Measurements from ENCODE around the gene DUSP28. TPM values are rescaled to one million over a fixed set of nuclear protein-coding genes. Genes with fewer than 3 reads are reported as not detected.
"Not testable (repeated sequence)": the region's sequence is repeated elsewhere in the genome, so short reads cannot be mapped to it uniquely, and the experiment has no call there.

DUSP28 gene, protein sequence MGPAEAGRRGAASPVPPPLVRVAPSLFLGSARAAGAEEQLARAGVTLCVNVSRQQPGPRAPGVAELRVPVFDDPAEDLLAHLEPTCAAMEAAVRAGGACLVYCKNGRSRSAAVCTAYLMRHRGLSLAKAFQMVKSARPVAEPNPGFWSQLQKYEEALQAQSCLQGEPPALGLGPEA
- 1 to 10 TPM; 6.3 to 9.6 (median 8.1) TPM for polyA plus RNA-seq (ENCODE audit: insufficient read length in 4 of 4)

DNA sequence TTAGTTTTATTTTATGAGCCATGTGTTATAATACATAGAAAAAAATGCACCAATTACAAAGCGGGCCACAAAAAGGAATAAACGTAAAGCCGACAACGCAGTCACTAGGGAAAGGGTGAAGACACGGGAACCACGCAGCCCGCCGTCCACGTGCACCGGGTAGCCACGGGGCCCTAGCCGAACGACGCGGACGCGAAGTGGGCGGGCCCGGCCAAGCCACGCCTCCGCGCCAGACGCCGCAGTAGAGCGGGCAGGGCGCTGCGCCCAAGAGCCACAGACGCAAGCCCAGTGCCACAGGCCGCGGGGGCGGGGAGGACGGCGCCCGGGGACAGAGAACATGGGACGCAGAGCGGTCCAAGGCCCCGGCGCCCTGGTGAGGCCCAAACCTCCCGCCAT is at the start of gene DUSP28:
Gene DUSP28, plus strand, starts transcription at position 274 of the 396 bp plus-strand sequence. CDS start 328 bp downstream, outside the sequence.
- peak in 2 of 4 donors; percentile 55 to 66 for DNase-seq (ENCODE audit: low read depth in 4 of 4, low spot score in 3 of 4)

DNA sequence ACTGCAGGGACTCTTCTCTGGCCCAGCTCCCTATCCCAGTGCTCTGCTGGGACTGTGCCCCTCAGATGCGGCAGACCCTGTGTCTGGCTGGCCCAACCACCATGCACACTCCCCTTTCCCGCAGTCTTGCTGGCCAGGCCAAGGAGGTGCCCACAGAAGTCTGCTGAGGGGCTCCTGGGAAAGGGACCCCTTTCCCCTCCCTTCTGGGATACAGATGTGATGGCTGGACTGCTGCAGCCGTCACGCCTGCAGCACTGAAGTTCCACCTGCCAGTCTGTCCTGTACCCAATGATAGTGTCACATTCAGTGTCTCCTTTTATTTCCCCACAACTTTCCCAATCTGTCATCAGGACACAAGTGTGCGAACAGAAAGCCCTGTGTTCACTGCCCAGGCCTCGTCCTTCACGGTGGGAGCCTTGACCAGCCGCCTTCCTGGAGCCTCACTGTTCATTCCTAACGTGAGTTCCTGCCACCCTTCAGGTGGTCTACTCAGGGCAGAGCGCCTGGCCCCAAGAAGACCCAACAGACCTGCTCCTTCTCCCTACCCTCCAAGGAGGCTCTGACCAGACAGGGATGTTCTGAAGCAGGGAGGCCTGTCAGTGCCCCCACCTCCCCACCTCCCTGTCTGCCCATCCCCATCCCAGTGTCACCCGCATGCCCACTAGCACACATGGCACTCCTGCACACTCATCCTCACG is 49.5 kb upstream of the DUSP28 start:
- no peak for DNase-seq (ENCODE audit: low read depth in 4 of 4, low spot score in 3 of 4)

DNA sequence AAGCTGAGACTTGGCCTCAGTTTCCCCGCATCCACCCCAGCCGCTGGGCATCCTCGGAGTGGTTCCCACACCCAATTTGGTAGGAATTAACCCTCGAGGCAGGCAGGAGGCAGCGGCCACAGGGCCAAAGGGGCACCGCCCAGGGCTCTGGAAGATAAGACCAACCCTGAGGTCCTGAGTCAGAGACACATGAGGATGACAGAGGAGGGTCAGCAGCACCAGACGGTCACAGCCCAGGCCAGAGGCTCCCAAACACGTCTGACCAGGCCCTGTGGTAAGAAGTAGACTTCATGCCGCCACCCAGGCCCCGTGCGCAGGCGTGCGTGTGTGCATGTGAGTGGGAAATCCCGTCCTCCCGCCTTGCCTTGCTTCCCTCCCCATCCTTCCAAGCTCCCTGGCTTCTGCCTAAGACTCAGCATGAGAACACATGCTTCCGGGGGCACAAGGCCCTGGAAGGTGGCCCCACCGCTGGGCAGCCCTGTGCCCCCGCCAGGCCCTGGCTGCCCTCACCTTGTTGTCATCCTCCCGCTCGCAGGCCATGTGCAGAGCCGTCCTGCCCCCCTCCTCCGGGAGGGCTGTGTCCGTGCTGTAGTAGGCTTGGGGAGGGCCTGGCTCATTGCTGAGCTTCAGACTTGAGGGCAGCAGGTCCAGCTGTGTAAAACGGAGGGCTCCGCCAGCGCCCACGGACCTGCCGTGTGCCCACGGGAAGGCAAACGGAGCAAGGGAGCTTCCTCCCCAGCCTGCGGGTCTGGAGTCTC is 48.6 kb upstream of the DUSP28 start:
- DNase-seq (ENCODE audit: low read depth in 4 of 4, low spot score in 3 of 4): no peak

DNA sequence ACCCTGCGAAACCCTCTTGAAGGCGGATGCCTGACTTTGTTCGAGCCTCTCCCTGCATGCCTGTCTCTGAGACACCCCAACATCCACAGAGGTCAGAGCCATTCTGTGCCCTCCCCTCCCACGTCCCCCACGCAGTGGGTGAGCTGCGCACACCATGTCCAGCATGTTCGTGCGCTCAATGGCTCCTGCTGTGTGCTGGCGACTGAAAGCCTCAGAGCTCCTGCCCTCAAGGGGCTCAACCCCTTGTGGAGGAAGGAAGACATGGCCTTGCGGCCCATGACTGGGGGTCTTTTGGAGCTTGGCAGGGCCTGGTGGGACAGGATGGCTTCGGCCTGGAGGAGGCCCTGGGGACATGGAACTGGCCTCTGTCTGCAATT is 48.1 kb upstream of the DUSP28 start:
- no peak for DNase-seq (ENCODE audit: low read depth in 4 of 4, low spot score in 3 of 4)

DNA sequence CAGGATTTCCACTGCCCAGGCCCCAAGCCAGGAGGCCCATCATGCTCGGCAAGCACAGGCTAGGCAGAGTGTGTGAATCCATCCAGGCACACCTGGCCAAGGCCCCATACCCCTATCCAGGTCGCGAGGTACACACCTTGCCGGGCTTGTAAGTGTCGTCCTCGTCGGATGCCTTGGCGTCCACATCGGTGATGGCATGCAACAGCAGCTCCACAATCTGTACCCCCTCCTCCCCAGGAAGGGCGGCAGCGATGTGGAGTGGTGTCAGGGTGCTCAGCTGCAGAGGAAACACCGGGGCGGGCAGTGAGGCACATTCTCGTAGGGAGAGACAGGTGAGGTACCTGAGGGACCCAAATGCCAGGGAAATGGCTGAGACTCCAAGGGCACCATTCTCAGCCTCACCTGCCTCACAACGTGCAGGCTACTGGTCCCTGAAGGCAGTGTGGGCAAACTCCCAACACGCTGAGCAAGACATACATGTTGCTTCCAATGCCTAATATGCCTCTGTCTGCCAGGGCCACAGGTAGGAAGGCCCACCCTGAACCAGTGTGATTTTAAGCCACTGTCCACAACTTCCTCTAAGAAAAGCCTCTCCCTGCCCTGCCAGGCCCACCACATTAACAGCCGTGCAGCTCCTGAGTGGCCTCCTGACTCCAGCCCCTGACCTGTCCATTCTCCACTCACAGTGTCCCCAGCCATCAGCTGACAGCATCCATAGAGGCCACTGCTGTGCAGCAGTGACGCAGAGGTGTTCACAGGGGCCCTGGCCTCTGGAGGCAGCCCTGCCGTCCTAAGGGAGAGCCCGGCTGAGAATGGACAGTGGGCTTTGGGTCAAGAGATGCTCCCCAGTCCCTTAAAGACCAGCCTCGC is 47.3 kb upstream of the DUSP28 start:
- DNase-seq (ENCODE audit: low read depth in 4 of 4, low spot score in 3 of 4): no peak

DNA sequence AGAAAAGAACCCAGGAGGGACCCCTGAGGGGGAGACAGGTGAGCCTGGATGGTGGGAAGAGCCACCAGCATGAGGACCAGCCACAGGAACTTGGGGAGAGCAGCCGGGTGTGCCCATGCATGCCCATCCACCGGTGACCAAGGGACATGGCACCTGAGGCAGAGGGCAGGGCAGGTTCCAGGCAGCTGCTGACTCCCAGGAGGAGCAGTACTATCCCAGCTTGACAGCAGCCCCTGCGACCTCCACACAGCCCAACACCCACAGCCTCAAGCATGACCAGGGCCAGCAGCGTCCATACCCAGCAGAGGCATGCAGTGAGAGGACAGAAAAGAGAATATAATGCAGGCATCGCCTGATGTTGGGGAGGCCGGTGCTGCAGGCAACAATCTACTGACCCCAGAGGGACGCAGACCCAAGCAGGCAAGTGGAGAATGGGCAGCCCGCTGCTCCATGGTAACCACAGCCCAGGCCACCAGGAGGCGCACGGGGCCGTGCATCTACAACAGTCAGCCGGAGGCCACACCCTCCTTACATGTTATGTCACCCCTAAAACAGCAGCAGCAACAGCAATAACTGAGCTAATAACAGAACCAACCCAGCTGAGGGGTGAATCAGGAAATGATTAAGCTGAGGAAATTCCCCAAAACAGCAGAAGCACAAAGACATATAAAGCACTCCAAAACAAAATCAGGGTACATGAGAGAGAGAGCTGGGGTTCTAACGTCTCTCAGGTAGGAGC is 46.4 kb upstream of the DUSP28 start:
- DNase-seq (ENCODE audit: low read depth in 4 of 4, low spot score in 3 of 4): peak in 2 of 4 donors; percentile 38 to 42

DNA sequence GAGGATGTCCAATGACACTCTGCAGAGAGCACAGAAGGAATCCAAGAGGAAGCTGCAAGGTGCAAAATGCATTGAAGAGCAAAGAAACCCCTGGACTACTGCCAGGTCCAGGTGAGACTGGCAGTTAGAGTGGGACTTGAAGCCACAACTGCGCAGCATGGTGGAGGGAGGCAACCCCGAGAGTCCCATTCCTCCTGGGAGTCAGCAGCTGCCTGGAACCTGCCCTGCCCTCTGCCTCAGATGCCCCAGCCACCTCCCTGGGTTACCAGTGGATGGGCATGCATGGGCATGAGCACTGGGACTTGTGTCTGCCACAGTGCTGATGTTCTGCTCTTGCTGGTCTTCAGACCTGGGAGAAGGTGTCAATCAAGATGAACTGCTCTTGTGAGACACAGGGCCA is 45.5 kb upstream of the DUSP28 start:
- no peak for DNase-seq (ENCODE audit: low read depth in 4 of 4, low spot score in 3 of 4)

DNA sequence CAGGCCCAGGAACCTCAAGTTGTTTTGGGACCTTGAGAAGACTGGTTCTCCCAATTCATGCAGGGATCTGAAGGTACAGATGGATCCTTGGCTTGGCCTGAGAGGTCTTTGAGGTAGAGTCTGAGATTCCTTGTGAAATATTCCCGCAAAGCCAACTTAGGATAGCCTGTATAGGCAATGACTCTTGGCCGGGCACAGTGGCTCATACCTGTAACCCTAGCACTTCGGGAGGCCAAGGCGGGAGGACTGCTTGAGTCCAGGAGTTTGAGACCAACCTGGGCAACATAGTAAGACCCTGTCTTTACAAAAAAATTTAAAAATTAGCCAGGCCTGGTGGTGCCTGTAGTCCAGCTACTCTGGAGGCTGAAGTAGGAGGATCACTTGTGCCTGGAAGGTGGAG is 42.8 kb upstream of the DUSP28 start:
- DNase-seq (ENCODE audit: low read depth in 4 of 4, low spot score in 3 of 4): no peak

DNA sequence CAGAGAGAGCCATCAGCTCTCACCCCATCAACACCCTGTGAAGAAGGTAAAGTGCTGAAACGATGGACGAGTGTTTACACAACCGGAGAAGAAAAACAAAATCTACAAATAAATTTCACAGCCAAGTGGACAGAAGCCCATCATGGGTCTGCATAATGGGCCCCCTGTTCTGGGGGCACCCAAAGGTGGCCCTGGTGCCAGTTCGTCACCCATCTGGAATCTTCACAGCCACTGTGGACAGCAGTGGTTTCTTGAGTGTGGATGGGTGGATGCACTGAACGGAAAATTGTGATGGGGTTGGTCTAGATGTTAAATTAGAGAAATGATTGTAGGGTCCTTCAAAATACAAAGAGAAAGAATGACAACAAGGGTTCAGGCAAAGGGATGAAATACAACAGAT is 41.2 kb upstream of the DUSP28 start:
- no peak for DNase-seq (ENCODE audit: low read depth in 4 of 4, low spot score in 3 of 4)

DNA sequence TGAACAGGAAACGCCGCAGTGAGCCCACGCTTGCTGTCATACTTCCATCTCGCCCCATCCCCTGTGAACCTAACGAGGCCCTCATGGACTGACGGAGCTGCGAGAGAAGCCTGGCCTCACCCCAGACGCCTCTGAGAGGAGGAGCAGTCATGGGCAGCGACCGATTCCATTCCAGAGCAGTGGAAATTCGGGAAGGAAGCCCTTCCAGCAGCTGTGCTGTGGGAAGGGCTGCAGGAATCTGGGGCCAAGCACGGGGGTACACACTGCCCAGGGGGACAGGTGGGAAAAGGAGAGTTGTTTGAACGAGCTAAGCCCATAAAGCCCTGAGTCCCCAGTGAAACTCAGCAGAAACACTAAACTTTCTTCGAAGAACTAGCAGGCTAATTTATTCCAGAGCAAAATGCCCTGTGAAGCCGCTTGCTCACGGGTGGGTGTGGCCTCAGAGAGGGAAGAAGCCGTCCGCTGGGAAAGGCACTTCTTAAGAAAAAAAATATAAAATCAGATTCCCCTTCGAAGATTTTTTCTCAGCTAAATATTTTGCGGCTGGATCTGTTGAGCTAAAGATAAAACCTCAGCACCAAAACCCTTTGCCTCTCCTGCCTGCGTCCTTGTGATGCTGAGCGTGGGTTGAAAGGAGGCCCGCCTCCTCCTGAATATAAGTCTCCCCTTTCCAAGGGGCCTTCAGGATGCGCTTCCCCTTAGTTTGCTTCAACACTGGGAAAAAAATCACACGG is 40.6 kb upstream of the DUSP28 start:
- DNase-seq (ENCODE audit: low read depth in 4 of 4, low spot score in 3 of 4): no peak

DNA sequence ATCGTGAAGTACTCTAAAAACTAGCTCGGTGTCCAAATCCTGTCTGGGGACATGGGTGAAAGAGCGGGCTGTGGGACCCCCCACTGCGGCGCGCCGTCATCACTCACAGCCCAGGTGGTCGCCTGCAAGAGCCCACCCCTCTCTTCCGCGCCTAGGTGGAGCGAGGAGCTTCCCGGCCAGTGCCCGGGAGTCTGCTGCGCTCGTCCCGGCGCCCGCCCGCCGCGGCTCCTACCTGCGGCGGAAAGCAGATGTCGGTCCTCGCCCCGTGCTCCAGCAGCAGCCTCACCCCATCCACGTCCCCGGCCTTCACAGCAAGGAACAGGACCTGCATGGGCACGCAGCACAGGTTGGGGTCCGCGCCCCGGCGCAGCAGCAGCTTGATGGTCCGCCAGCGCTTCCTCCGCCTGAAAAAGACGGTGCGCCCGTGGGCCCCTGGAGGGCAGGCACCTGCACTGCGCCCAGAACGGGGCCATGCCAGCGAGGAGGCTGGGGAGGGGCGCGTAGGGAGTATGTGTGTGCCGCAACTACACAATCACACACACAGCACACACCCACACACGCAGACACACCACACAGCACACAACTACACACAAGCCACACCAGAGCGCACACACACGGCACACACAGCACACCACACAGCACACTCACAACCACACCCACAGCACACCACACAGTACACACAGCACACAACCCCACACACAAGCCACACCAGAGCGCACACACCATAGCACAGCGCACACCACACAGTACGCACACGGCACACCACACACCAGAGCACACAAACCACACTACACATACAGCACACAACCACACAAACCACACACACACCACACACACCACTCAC is 39.8 kb upstream of the DUSP28 start:
- DNase-seq (ENCODE audit: low read depth in 4 of 4, low spot score in 3 of 4): no peak

DNA sequence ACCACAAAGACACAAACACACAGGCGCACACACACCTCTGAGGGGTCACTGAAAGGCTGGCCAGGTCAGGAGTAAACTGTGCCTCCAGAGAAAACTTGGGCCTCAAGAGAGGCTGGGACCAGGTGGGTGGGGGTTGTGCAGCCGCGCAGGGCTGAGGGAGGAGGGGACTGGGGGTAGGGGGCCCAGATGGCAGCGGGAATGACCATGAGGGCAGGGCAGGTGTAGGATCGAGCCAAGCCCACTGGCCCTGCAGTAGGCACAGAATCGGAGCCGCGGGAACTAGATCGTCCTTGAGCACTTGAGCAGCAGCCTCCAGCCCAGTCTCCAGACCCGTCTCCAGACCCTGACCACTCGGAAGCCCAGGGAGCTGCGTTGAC is 39.2 kb upstream of the DUSP28 start:
- DNase-seq (ENCODE audit: low read depth in 4 of 4, low spot score in 3 of 4): no peak

DNA sequence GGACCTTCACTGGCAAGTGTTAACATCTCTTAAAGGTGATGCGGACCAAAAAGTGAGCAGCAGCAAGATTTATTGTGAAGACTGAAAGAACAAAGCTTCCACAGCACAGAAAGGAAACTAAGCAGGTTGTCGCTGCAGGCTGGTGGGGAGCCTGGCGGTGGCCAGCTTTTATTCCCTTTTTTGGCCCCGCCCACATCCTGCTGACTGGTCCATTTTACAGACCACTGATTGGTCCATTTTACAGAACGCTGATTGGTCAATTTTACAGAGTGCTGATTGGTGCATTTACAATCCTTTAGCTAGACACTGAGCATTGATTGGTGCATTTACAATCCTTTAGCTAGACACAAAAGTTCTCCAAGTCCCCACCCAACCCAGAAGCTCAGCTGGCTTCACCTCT is 38.3 kb upstream of the DUSP28 start:
- DNase-seq (ENCODE audit: low read depth in 4 of 4, low spot score in 3 of 4): not testable (repeated sequence)

DNA sequence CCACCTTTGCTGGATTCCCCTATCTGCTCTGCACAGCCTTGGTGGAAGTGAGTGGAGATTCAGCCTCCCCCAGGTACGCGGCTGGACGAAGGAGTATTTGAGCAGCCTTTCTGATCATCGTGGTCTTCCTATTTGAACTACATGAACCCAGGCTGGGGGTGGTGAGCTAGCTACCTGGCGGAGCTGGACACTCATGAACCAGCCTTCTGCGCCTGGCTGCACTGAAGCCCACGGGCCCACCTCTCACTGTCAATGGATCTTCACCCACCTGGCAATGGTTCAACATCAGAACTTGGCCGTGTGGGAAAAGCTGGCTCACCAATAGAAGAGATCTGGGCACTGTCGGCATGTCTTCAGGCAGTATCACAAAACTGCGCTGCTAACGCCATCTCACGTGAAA is 37.8 kb upstream of the DUSP28 start:
- DNase-seq (ENCODE audit: low read depth in 4 of 4, low spot score in 3 of 4): no peak

DNA sequence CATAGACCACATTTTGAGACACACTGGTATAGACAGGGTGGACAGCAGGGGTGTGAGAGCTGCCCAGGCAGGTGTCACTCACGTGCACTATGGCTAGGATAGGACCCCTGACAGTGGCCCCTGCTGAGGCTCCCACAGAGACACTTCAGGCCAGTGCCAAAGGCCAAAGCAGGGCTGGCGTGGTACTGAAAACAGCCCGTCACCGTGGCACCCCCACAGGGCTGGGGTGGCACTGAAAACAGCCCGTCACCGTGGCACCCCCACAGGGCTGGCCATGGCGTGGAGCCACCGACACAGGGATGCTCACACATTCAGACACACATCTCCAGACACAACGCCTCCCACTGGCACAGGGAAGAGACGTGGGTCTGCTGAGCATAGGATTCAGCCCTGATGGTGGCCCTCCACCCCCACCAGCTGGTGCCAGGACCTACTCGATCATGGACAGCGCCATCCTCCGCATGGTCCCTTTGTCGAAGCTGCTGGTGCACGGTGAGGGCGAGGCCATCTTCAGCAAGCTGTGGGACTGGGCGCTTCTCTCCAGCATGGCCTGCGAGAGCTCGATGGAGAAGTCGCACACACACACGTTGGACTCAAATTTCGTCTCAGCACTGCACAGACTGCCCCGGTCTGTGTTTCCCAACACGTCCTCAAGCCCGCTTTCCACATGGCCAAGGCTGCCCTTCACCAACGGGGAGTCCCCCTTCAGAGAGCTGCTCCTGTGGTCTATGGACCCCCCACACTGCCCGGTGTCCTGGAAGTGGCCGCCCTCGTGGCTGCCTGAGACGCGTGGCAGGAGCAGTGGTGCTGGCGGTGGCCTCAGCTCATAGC is 36.5 kb upstream of the DUSP28 start:
- DNase-seq (ENCODE audit: low read depth in 4 of 4, low spot score in 3 of 4): no peak

DNA sequence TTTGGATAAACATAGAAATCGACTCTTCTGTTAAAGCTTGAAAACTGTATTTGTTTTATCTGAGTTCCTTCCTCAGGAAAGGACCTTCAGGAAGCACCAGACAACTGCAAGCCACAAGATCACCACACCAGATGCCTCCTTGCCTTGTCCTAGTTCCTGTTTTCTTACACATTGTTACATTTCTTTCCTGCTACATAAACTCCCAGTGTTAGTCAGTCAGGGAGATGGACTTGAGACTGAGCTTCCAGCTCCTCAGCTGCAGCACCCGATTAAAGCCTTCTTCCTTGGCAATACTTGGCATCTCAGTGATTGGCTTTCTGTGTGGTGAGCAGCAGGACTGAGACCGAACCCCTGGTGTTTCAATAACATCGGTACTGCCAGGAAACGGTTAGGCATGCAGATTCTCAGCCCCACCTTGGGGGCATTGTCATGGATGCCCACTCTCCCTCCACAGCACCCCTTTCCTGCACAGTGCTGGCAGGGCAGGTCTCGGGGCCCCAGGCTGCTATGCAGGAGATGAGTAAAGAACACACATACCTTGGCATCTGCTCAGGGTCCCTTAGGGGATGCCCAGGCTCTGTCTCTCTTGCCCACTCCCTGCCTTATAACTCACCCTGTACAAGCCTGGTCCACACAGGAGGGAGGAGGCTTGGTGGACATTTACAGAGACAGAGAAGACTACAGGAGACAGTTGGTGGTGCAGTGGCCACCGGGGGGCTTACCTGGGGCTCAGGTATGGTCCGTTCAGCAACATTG is 35.0 kb upstream of the DUSP28 start:
- no peak for DNase-seq (ENCODE audit: low read depth in 4 of 4, low spot score in 3 of 4)

DNA sequence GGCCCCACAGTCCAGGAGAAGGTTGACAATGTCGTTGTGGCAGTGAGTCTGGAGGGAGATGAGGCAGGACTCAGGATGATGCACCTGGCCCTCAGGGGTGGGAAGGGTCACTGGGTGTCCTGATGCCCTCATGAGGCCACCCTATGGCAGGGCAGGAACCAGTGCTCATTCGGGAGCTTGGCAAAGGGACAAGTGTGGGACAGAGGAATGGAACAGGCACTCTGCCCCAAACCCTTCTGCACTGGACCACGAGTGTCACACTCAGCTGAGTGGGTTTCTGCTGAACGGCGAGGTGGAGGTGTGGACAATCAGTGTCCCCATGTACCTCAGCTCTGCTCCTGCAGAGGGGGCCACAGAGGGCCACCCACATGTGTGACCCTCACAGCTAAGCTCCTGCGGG is 34.4 kb upstream of the DUSP28 start:
- DNase-seq (ENCODE audit: low read depth in 4 of 4, low spot score in 3 of 4): no peak
